Measurements from ENCODE around the gene FGF22. TPM values are rescaled to one million over a fixed set of nuclear protein-coding genes. Genes with fewer than 3 reads are reported as not detected.
A peak's percentile ranks its signal among the peaks of the same experiment; 100 is the strongest.

The FGF22 gene
- total RNA-seq, 1 experiment from 2014 or later, result 0.36 TPM

- DNase-seq (ENCODE audit: low spot score), result no peak
These were observed 40.0 kb downstream of the FGF22 start for GRCh38 chr19:679418-680286.

DNA sequence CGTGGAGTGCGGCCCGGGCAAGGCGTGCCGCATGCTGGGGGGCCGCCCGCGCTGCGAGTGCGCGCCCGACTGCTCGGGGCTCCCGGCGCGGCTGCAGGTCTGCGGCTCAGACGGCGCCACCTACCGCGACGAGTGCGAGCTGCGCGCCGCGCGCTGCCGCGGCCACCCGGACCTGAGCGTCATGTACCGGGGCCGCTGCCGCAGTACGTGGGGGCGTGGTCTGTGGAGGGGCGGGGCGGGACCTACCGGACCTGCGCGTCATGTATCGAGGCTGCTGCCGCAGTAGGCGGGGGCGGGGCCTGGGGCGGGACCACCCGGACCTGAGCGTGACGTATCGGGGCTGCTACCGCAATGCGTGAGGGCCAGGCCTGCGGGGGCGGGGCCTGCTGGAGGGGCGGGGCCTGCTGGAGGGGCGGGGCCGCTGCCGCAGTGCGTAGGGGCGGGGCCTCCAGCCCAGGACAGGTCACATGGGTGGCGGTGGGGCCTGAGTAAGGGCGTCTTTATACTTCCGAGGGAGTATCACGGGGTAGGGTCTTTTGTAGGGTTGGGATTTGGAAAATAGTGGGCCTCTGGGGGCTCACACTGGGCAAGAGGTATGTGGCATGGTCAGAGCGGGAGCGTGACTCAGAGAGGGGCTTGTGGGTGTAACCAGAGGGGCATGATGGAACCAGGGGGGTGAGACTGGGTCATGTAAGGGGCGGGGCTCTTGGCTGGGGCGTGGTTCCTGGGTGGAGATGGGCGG is 40.8 kb downstream of the FGF22 start:
- peak; percentile 89 for DNase-seq (ENCODE audit: low spot score)

- no peak for DNase-seq (ENCODE audit: low spot score)
These were observed 41.6 kb downstream of the FGF22 start for GRCh38 chr19:681029-682019.

DNA sequence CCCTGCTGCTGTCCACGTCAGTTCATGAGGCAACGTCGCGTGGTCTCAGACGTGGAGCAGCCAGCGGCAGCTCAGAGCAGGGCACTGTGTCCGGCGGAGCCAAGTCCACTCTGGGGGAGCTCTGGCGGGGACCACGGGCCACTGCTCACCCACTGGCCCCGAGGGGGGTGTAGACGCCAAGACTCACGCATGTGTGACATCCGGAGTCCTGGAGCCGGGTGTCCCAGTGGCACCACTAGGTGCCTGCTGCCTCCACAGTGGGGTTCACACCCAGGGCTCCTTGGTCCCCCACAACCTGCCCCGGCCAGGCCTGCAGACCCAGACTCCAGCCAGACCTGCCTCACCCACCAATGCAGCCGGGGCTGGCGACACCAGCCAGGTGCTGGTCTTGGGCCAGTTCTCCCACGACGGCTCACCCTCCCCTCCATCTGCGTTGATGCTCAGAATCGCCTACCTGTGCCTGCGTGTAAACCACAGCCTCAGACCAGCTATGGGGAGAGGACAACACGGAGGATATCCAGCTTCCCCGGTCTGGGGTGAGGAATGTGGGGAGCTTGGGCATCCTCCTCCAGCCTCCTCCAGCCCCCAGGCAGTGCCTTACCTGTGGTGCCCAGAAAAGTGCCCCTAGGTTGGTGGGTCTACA is 43.1 kb downstream of the FGF22 start:
- DNase-seq (ENCODE audit: low spot score), result no peak

- DNase-seq (ENCODE audit: low spot score), result no peak
These were observed 45.8 kb downstream of the FGF22 start for GRCh38 chr19:685454-685931.

- no peak for DNase-seq (ENCODE audit: low spot score)
These were observed 47.1 kb downstream of the FGF22 start for GRCh38 chr19:686589-687297.

GRCh38 chr19:687569-688166 is 48.0 kb downstream of the FGF22 start:
- DNase-seq (ENCODE audit: low spot score), result no peak

- no peak for DNase-seq (ENCODE audit: low spot score)
These were observed 48.5 kb downstream of the FGF22 start for GRCh38 chr19:688214-688613.

GRCh38 chr19:688992-689391 is 49.3 kb downstream of the FGF22 start:
- no peak for DNase-seq (ENCODE audit: low spot score)

- no peak for DNase-seq (ENCODE audit: low spot score)
These were observed 50.5 kb downstream of the FGF22 start for GRCh38 chr19:690203-690602.

Other genes with a start within 250 kb of the FGF22 start
- gene C2CD4C, start 230.7 kb upstream of the FGF22 start, total RNA-seq (2014; rRNA removed; shearing (Covaris generic)), result 0.58 TPM in 1 of 2 replicates, not detected in the other
- 0.29 TPM in 1 of 2 replicates, not detected in the other for gene SHC2, start 178.8 kb upstream of the FGF22 start, total RNA-seq (2014; rRNA removed; shearing (Covaris generic))
- gene MADCAM1, start 143.4 kb upstream of the FGF22 start, total RNA-seq (2014; rRNA removed; shearing (Covaris generic)), result 0.31 TPM in 1 of 2 replicates, not detected in the other
- gene TPGS1, start 132.4 kb upstream of the FGF22 start, total RNA-seq (2014; rRNA removed; shearing (Covaris generic)), result 25.8 and 32.9 TPM in 2 replicates
- gene CDC34, start 108.1 kb upstream of the FGF22 start, total RNA-seq (2014; rRNA removed; shearing (Covaris generic)), result 151 and 167 TPM in 2 replicates
- gene GZMM, start 95.8 kb upstream of the FGF22 start, total RNA-seq (2014; rRNA removed; shearing (Covaris generic)), result 0.31 TPM in 1 of 2 replicates, not detected in the other
- 725 and 781 TPM in 2 replicates for gene BSG, start 67.3 kb upstream of the FGF22 start, total RNA-seq (2014; rRNA removed; shearing (Covaris generic))
- 0.10 TPM in 1 of 2 replicates, not detected in the other for gene HCN2, start 50.0 kb upstream of the FGF22 start, total RNA-seq (2014; rRNA removed; shearing (Covaris generic))
- gene POLRMT, start 6.3 kb upstream of the FGF22 start, total RNA-seq (2014; rRNA removed; shearing (Covaris generic)), result 74.3 and 89.6 TPM in 2 replicates
- gene RNF126, start 23.3 kb downstream of the FGF22 start, total RNA-seq (2014; rRNA removed; shearing (Covaris generic)), result 123 TPM in 2 replicates
- gene FSTL3, start 36.5 kb downstream of the FGF22 start, total RNA-seq (2014; rRNA removed; shearing (Covaris generic)), result 6.2 and 8.9 TPM in 2 replicates
- not detected in 2 replicates for gene PRSS57, start 55.6 kb downstream of the FGF22 start, total RNA-seq (2014; rRNA removed; shearing (Covaris generic))
- gene PALM, start 69.1 kb downstream of the FGF22 start, total RNA-seq (2014; rRNA removed; shearing (Covaris generic)), result 0.13 TPM in 1 of 2 replicates, not detected in the other
- 206 and 211 TPM in 2 replicates for gene MISP, start 111.2 kb downstream of the FGF22 start, total RNA-seq (2014; rRNA removed; shearing (Covaris generic))
- gene PTBP1, start 157.6 kb downstream of the FGF22 start, total RNA-seq (2014; rRNA removed; shearing (Covaris generic)), result 464 and 599 TPM in 2 replicates
- gene PLPPR3, start 182.1 kb downstream of the FGF22 start, total RNA-seq (2014; rRNA removed; shearing (Covaris generic)), result not detected in 2 replicates
- not detected in 2 replicates for gene AZU1, start 188.0 kb downstream of the FGF22 start, total RNA-seq (2014; rRNA removed; shearing (Covaris generic))
- not detected in 2 replicates for gene PRTN3, start 201.1 kb downstream of the FGF22 start, total RNA-seq (2014; rRNA removed; shearing (Covaris generic))
- gene ELANE, start 212.4 kb downstream of the FGF22 start, total RNA-seq (2014; rRNA removed; shearing (Covaris generic)), result not detected in 2 replicates
- gene CFD, start 219.8 kb downstream of the FGF22 start, total RNA-seq (2014; rRNA removed; shearing (Covaris generic)), result 1.1 and 1.4 TPM in 2 replicates

Data from HT-29 (cell line).